HT-29 (cell line): Measurements from ENCODE around the gene FBXO7. TPM values are rescaled to one million over a fixed set of nuclear protein-coding genes. Genes with fewer than 3 reads are reported as not detected.
"Not testable (repeated sequence)": the region's sequence is repeated elsewhere in the genome, so short reads cannot be mapped to it uniquely, and the experiment has no call there.

Experiments
- DNase-seq: peaks from one replicate; pipeline ENCODE4 v3.0.0-alpha.2; 2015; ENCODE audit warnings: low spot score
- total RNA-seq: library from RNA; depleted of rRNA; stranded (reverse); fragments of >200 nt; shearing (Covaris generic); gene quantifications from 2 replicates; pipeline ENCODE4 v1.2.3, GENCODE V29; 2014; rRNA removed

Gene FBXO7
- 49.1 and 54.9 TPM in 2 replicates for total RNA-seq

GRCh38 chr22:32474635-32475467 is at the start of gene FBXO7:
Gene FBXO7 (plus strand): TSS chr22:32474811. CDS start chr22:32475003, 192 bp downstream.
- peak; percentile 86 for DNase-seq

- no peak for DNase-seq
Observed at GRCh38 chr22:32426881-32427280, 47.7 kb upstream of the FBXO7 start.

GRCh38 chr22:32430352-32430751 is 44.3 kb upstream of the FBXO7 start:
- no peak for DNase-seq

- peak; percentile 56 for DNase-seq
Observed at GRCh38 chr22:32444068-32444467, 30.5 kb upstream of the FBXO7 start.

- no peak for DNase-seq
Observed at GRCh38 chr22:32446321-32446720, 28.3 kb upstream of the FBXO7 start.

- DNase-seq, result no peak
Observed at GRCh38 chr22:32448980-32449379, 25.6 kb upstream of the FBXO7 start.

- DNase-seq, result no peak
Observed at GRCh38 chr22:32457031-32457430, 17.6 kb upstream of the FBXO7 start.

- no peak for DNase-seq
Observed at GRCh38 chr22:32462452-32462851, 12.2 kb upstream of the FBXO7 start.

GRCh38 chr22:32465661-32466060 is 8.9 kb upstream of the FBXO7 start:
- no peak for DNase-seq

- DNase-seq, result no peak
Observed at GRCh38 chr22:32466496-32466895, 8.1 kb upstream of the FBXO7 start.

- no peak for DNase-seq
Observed at GRCh38 chr22:32469799-32470212, 4.8 kb upstream of the FBXO7 start.

GRCh38 chr22:32473388-32473952 is 1.1 kb upstream of the FBXO7 start:
- peak; percentile 78 for DNase-seq

- DNase-seq, result peak; percentile 46
Observed at GRCh38 chr22:32475468-32476010, 928 bp downstream of the FBXO7 start.

- DNase-seq, result peak; percentile 5
Observed at GRCh38 chr22:32476281-32477195, 1.9 kb downstream of the FBXO7 start.

GRCh38 chr22:32477596-32477995 is 3.0 kb downstream of the FBXO7 start:
- DNase-seq, result no peak

GRCh38 chr22:32478552-32478951 is 3.9 kb downstream of the FBXO7 start:
- not testable (repeated sequence) for DNase-seq

GRCh38 chr22:32478994-32479393 is 4.4 kb downstream of the FBXO7 start:
- DNase-seq, result no peak

GRCh38 chr22:32480238-32480637 is 5.6 kb downstream of the FBXO7 start:
- no peak for DNase-seq

- DNase-seq, result no peak
Observed at GRCh38 chr22:32482708-32483107, 8.1 kb downstream of the FBXO7 start.

- no peak for DNase-seq
Observed at GRCh38 chr22:32486656-32487390, 12.2 kb downstream of the FBXO7 start.

- no peak for DNase-seq
Observed at GRCh38 chr22:32487461-32487860, 12.8 kb downstream of the FBXO7 start.
